Immature natural killer cell (primary cell): ENCODE data around the gene ARHGEF19. TPM values are rescaled to one million over a fixed set of nuclear protein-coding genes. Genes with fewer than 3 reads are reported as not detected.
"Not testable (repeated sequence)": the region's sequence is repeated elsewhere in the genome, so short reads cannot be mapped to it uniquely, and the experiment has no call there.

Source experiments
- DNase-seq, 3 donors: peaks; one replicate each; pipeline ENCODE4 v3.0.0; 2022; ENCODE audit warnings: mixed read lengths in 1 of 3
- H3K27ac Mint-ChIP-seq, 6 donors: one replicate each; pipeline ENCODE4 v1.8.0; 2020; ENCODE audit warnings: mixed read lengths in 6 of 6, mild to moderate bottlenecking in 5 of 6, inconsistent platforms in 4 of 6, moderate library complexity in 3 of 6
- H3K27me3 Mint-ChIP-seq, 3 donors: one replicate each; pipeline ENCODE4 v1.8.0; 2020 to 2021; ENCODE audit warnings: low read depth in 3 of 3, mild to moderate bottlenecking in 3 of 3, mixed read lengths in 3 of 3, moderate library complexity in 3 of 3, inconsistent platforms in 1 of 3
- H3K36me3 Mint-ChIP-seq, 3 donors: one replicate each; pipeline ENCODE4 v1.8.0; 2020; ENCODE audit warnings: mixed read lengths in 3 of 3, inconsistent platforms in 2 of 3, mild to moderate bottlenecking in 2 of 3
- H3K4me1 Mint-ChIP-seq, 2 donors: one replicate each; pipeline ENCODE4 v1.8.0; 2020; ENCODE audit warnings: inconsistent platforms in 2 of 2, mild to moderate bottlenecking in 2 of 2, mixed read lengths in 2 of 2, moderate library complexity in 1 of 2
- H3K4me3 Mint-ChIP-seq, 5 donors: one replicate each; pipeline ENCODE4 v1.8.0; 2020; ENCODE audit warnings: mild to moderate bottlenecking in 5 of 5, mixed read lengths in 5 of 5, inconsistent platforms in 3 of 5, moderate library complexity in 3 of 5
- H3K9me3 Mint-ChIP-seq, 6 donors: one replicate each; pipeline ENCODE4 v1.8.0; 2020; ENCODE audit warnings: mild to moderate bottlenecking in 6 of 6, mixed read lengths in 6 of 6, inconsistent platforms in 4 of 6, moderate library complexity in 3 of 6
- polyA plus RNA-seq, 3 donors: library from polyadenylated mRNA; unstranded; fragments of 300-500 nt; fragmentation: Illumina TruSeq; gene quantifications; one replicate each; pipeline ENCODE4 v1.2.3, GENCODE V29; 2021

The ARHGEF19 gene
- polyA plus RNA-seq, 3 donors from 2014 or later: 6.1 to 14.3 (median 14.0) TPM

DNA sequence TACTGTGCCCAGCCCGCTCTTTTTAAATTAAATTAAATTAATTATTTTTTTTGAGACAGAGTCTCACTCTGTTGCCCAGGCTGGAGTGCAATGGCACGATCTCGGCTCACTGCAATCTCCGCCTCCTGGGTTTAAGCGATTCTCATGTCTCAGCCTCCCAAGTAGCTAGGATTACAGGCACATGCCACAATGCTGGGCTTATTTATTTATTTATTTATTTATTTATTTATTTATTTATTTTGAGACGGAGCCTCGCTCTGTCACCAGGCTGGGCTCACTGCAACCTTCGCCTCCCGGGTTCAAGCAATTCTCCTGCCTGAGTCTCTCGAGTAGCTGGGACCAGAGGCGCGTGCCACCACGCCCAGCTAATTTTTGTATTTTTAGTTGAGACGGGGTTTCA lies 10.3 kb upstream of the ARHGEF19 start:
- not testable (repeated sequence) for H3K4me1 Mint-ChIP-seq, H3K4me3 Mint-ChIP-seq, DNase-seq, H3K9me3 Mint-ChIP-seq, H3K27ac Mint-ChIP-seq, H3K36me3 Mint-ChIP-seq
- H3K27me3 Mint-ChIP-seq: peaks cover 8 to 11% (median 9%) of the 10 kb centered on the region in 3 donors

DNA sequence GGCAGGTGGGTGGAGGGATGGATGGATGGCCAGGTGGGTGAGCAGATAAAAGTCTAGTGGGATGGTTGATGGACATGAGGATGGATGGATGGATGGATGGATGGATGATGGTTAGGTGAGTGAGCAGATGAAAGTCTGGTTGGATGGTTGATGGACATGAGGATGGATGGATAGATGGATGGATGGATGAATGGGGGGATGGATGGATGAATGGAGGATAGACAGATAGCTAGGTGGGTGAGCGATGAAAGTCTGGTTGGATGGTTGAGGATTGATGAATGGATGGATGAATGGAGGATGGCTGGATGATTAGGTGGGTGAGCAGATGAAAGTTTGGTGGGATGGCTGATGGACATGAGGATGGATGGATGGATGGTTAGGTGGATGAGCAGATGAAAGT lies 9.0 kb upstream of the ARHGEF19 start:
- peaks cover 0 to 4% (median 0%) of the 10 kb centered on the region in 3 donors for H3K36me3 Mint-ChIP-seq
- H3K27ac Mint-ChIP-seq: no peak overlapping the region
- no peak overlapping the region for H3K4me3 Mint-ChIP-seq
- DNase-seq: no peak
- peaks cover 7 to 18% of the 10 kb centered on the region in 2 donors for H3K4me1 Mint-ChIP-seq
- H3K27me3 Mint-ChIP-seq: peaks cover 1 to 9% (median 6%) of the 10 kb centered on the region in 3 donors
- H3K9me3 Mint-ChIP-seq: peaks cover 0 to 2% (median 0%) of the 10 kb centered on the region in 6 donors

DNA sequence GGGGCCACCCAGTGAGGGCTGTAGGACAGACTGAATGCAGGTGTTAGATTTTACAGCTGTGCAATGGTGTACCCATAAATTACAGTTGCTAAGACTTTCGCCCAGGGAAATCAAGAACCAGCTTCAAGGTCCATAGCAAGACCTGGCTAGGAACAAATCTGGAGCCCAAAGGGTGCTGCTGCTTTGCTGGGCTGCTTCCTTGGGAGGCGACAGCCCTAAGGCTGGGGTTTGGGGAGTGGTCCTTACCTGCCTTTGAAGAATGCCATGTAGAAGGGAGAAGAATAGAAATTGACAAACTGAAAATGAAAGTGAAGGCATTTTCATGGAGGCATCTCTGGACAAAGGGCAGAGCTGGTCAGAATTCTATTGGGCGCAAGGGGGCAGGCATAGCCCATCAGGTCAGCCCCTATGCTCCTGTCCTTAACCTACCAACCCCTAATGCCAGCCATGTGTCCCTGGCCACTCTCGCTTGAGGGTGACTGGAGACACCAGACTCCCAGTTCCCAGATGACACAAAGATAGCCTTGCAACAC lies 7.6 kb upstream of the ARHGEF19 start:
- no peak overlapping the region for H3K4me3 Mint-ChIP-seq
- H3K9me3 Mint-ChIP-seq: peaks cover 0 to 2% (median 0%) of the 10 kb centered on the region in 6 donors
- H3K27me3 Mint-ChIP-seq: peaks cover 0 to 6% (median 5%) of the 10 kb centered on the region in 3 donors
- peaks cover 0 to 4% (median 0%) of the 10 kb centered on the region in 3 donors for H3K36me3 Mint-ChIP-seq
- DNase-seq: no peak
- H3K27ac Mint-ChIP-seq: peak overlapping the region in 1 of 6 donors; percentile 35
- H3K4me1 Mint-ChIP-seq: peaks cover 17 to 27% of the 10 kb centered on the region in 2 donors

DNA sequence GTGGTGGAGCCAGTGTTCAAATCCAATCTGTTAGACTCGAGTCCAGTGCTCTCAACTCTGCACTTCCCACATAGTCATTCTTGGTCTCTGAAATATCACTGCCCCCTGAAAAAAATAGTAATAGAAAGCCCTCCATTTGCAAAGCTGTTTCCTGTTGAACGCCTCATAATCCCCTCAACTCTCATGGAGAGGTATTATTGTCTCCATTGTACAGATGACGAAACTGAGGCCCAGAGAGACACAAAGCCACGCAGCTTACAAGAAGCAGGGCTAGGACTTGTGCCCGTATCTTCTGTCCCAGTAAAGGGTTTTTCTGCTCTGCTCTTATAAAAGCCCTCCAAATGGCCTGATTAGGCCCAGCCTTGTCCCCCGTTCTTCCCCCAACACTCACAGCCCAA lies 6.2 kb upstream of the ARHGEF19 start:
- Mint-ChIP-seq H3K36me3 (peaks cover 0 to under 1% (median 0%) of the 10 kb centered on the region in 3 donors), H3K9me3 (no peaks in the 10 kb centered on the region), H3K4me1 (peaks cover 17 to 27% of the 10 kb centered on the region in 2 donors), H3K27me3 (no peaks in the 10 kb centered on the region), H3K27ac (peak overlapping the region in 4 of 6 donors; percentile 6 to 74 (median 40)), H3K4me3 (peak overlapping the region in 4 of 5 donors; percentile 13 to 46 (median 38))
- no peak for DNase-seq

DNA sequence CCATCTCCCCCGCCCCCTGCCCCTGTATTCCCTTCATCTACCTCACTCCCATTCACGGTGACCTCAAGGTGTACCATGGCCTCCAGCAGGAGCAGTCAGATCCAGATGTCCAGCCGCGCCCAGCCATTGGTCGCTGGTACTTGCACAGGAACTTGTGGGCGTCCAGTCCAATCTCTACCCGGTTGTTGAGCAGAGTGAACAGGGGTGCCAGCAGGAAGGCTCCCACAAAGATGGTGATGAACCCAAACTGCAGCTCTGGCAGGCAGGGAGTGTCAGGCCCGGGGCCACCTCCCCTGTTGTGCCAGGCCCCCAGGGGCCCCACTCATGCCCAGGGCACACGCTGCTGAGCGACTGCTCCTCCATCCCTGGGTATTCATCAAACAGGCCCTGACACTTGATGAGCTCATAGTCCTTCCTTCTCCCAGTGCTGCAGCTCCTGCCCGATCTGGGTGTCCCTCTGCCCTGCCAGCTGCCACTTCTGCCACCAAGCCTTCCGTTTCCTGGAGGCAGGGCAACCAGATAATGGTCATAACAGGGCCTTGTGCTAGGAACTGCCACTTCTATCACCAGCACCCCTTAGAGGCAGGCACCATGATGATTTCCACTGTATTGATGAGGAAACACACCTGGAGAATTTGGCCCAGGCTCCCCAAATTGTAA lies 5.7 kb upstream of the ARHGEF19 start:
- Mint-ChIP-seq H3K4me1 (peaks cover 17 to 27% of the 10 kb centered on the region in 2 donors), H3K36me3 (no peaks in the 10 kb centered on the region), H3K27ac (peak overlapping the region in 5 of 6 donors; percentile 6 to 84 (median 51))

DNA sequence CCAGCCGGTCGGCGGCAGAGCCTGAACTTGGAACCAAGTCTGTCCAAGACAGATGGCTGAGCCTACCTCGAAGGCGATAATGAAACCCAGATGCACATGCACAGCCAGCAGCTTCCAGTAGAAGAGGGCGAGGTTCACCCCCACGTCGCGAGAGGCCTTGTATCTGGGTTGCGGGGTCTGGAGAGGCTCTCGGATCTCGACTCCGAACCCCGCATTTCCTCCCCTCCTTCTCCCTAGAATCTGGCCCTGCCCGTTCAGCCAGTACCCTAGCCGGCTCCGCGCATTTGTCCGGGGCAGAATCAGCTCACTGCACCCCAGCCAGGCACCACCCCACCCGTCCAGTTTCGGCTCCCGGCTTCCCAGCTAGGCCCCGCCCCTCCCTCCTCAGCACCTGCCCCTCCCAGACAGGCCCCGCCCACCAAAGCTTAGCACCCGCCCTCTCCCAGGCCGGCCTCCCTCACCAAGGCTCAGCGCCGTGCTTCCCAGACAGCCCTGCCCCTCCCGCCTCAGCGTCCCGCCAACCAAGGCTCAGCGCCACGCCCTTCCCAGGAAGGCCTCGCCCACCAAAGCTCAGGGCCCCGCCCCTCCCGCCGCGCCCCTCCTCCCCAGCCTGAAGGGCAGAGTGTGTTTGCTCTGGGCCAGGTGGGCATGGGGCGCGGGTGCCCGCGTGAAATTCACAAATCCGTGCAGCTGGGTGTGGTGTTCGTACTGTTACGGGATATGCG lies 4.8 kb upstream of the ARHGEF19 start:
- H3K9me3 Mint-ChIP-seq: no peaks in the 10 kb centered on the region
- peaks cover 17 to 27% of the 10 kb centered on the region in 2 donors for H3K4me1 Mint-ChIP-seq
- peak overlapping the region; percentile 87 to 90 (median 89) for H3K4me3 Mint-ChIP-seq
- peak; percentile 85 to 88 (median 87) for DNase-seq
- no peaks in the 10 kb centered on the region for H3K36me3 Mint-ChIP-seq
- no peaks in the 10 kb centered on the region for H3K27me3 Mint-ChIP-seq
- H3K27ac Mint-ChIP-seq: peak overlapping the region in 5 of 6 donors; percentile 75 to 89 (median 81)

More for the DNA sequence above, 5.7 kb upstream of the ARHGEF19 start:
- Mint-ChIP-seq H3K9me3 (no peaks in the 10 kb centered on the region), H3K4me3 (peak overlapping the region; percentile 33 to 90 (median 87)), H3K27me3 (no peaks in the 10 kb centered on the region)
- DNase-seq: no peak

DNA sequence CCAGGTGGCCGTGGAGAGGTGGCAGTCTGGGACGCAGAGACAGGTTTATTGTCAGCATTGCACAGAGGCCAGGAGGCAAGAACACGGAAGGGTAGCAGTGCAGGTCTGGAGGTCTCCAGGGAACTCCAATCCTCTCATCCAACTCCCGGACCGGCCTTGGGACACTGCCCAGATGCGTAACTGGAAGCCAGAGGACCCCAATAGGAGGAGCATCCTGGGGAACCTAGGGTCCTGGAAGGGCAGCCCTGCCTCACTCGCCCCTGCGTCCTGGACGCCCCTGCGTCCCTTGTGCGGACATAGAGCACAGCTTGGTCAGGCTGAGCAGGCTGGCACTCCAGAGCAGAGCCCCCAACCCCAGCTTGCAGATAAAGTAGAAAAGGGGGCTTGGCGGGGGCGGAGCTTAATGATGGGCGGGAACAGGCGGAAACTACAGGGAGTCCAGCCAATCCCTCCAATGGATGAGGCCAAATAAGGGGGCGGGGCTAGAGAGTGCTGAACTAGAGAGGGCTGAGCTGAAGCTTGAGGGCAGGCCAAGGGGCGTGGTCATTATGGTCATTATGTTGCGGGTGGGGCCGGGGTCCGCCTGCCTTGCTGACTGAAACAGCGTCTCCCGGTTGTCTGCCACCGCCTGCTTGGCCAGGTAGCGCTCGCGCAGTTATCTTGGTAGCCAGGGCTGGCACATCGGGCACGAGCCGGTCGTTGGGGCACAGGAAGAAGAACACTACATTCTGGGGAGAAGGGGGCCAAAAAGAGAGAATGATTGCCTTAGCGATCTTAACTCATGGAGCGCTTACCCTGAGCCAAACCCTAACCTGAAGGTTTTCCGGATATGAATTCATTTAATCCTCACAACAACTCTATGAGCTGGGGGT lies 3.7 kb upstream of the ARHGEF19 start:
- peak; percentile 50 to 69 (median 65) for DNase-seq
- Mint-ChIP-seq H3K36me3 (no peaks in the 10 kb centered on the region), H3K27me3 (no peaks in the 10 kb centered on the region), H3K4me1 (peaks cover 17 to 27% of the 10 kb centered on the region in 2 donors), H3K27ac (peak overlapping the region in 4 of 6 donors; percentile 46 to 81 (median 76)), H3K4me3 (peak overlapping the region; percentile 87 to 90 (median 89)), H3K9me3 (no peaks in the 10 kb centered on the region)

DNA sequence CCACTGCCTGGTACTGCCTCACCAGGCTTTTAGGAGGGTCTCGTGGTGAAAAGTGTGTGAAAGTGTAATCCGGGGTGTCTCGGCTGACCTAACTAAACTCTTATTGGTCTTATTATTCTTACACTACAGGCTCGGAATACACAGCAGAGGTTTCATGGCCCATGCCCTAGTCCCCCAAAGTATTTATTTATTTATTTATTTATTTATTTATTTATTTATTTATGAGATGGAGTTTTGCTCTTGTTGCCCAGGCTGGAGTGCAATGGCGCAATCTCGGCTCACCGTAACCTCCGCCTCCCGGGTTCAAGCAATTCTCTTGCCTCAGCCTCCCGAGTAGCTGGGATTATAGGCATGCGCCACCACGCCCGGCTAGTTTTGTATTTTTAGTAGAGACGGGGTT lies 2.8 kb upstream of the ARHGEF19 start:
- not testable (repeated sequence) for H3K27me3 Mint-ChIP-seq, H3K9me3 Mint-ChIP-seq, H3K4me3 Mint-ChIP-seq, H3K36me3 Mint-ChIP-seq, H3K27ac Mint-ChIP-seq, DNase-seq
- peaks cover 17 to 27% of the 10 kb centered on the region in 2 donors for H3K4me1 Mint-ChIP-seq

DNA sequence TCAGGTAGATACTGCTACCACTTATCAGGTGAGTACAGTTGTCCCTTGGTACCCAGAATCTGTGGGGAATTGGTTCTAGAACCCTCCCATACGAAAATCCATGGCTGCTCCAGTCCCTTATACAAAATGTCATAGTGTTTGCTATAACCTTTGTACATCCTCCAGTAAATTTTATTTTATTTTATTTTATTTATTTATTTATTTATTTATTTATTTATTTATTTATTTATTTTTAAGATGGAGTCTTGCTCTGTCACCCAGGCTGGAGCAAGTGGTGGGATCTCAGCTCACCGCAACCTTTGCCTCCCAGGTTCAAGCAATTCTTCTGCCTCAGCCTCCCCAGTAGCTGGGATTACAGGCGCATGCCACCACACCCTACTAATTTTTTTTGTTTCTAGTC lies 1.1 kb upstream of the ARHGEF19 start:
- not testable (repeated sequence) for H3K4me3 Mint-ChIP-seq, H3K36me3 Mint-ChIP-seq, H3K27me3 Mint-ChIP-seq, H3K9me3 Mint-ChIP-seq, H3K27ac Mint-ChIP-seq, DNase-seq
- H3K4me1 Mint-ChIP-seq: peaks cover 17 to 24% of the 10 kb centered on the region in 2 donors

DNA sequence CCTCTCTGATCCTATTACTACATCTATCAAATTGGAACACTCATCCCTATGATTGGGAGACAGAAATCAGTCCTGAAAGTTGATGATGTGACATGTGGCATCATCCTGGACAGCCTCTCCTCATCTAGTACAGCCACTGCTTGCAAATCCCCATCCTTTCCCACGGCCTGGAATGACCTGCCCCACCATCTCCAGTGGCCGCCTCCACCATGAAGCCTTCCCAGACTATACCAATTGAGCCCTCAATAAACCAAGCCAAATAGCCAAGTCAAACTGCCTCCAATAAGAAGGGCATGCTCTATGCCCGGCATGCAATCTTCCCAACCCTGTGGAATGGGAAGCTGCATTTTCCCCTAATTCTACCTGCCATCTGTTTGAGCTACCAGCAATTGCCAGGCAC lies 561 bp upstream of the ARHGEF19 start:
- Mint-ChIP-seq H3K36me3 (no peaks in the 10 kb centered on the region), H3K27ac (no peak overlapping the region), H3K27me3 (peaks cover 0 to 2% (median 0%) of the 10 kb centered on the region in 3 donors), H3K4me3 (no peak overlapping the region), H3K4me1 (peaks cover 17 to 22% of the 10 kb centered on the region in 2 donors), H3K9me3 (no peaks in the 10 kb centered on the region)
- DNase-seq: no peak

DNA sequence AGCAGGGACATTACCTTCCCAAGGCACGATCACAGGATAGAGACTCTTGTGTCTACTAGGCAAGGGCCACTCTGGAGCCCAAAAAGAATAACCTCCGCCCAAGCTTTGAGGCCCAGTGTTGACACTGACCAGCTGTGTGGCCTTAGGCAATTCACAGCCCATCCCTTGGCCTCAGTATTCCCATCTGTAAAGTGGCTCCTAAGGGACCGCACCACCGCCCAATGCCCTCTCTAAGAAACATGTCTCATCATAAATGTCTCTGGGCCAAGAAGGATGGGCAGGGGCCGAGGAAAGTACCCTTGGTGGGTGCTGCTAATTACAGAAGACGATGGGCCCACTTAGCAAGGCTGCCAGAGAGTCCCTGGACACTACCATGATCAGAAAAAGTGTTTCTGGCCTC lies 628 bp downstream of the ARHGEF19 start:
- peaks cover 14 to 15% of the 10 kb centered on the region in 2 donors for H3K4me1 Mint-ChIP-seq
- no peak overlapping the region for H3K27ac Mint-ChIP-seq
- no peak for DNase-seq
- H3K27me3 Mint-ChIP-seq: peaks cover 0 to 2% (median 2%) of the 10 kb centered on the region in 3 donors
- H3K36me3 Mint-ChIP-seq: no peaks in the 10 kb centered on the region
- H3K4me3 Mint-ChIP-seq: no peak overlapping the region
- no peaks in the 10 kb centered on the region for H3K9me3 Mint-ChIP-seq

DNA sequence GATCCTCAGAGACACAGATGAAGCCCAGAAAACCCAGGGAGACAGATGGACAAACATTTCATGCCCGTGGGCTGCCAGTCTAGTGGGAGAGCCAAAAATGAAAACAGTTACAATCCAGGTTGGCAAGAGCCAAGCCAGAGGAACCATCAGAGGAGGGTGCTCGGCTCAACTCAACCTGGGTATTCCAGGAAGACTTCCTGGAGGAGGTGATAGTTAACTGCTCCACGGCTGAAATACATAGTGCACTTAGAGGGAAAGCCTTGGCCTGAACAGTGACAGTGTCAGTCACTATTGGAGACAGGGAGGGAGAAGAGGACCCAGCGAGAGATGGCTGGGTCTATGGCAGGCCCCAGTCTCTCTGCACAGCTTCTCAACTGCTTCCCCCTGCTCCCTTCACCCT lies 1.9 kb downstream of the ARHGEF19 start:
- Mint-ChIP-seq H3K4me3 (no peak overlapping the region), H3K27me3 (peaks cover 0 to 4% (median 2%) of the 10 kb centered on the region in 3 donors), H3K36me3 (no peaks in the 10 kb centered on the region), H3K9me3 (no peaks in the 10 kb centered on the region), H3K27ac (peak overlapping the region in 1 of 6 donors; percentile 55), H3K4me1 (peaks cover 8 to 9% of the 10 kb centered on the region in 2 donors)
- DNase-seq: no peak

DNA sequence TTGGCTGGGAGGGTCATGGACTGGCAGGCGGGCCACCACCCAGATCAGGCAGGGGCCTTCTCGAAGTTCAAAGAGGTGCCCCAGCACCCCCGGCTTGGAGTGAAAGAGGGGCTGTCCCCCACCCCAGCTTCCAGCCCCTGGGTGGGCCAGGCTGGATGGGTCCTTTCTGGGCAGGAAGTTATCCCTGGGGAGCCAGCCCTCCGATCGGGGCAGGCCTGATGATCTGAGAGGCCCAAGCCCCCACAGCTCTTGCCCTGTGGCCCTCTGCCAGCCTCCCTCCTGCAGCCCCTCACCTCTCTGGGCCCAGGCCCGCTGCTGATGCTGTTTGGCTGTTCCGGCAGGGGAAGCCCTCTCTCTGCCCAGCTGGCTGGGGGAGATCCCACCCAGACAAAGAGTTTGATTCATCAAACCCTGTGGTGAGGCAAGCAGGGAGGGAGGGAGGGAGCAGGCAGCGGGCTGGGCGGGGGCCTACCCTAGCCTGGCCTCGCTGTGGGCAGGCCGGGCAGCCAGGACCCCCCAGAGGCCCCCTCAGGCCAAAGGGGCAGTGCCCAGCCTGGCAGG lies 2.5 kb downstream of the ARHGEF19 start:
- no peaks in the 10 kb centered on the region for H3K9me3 Mint-ChIP-seq
- H3K27me3 Mint-ChIP-seq: peaks cover 0 to 4% (median 2%) of the 10 kb centered on the region in 3 donors
- peak overlapping the region in 1 of 6 donors; percentile 2 for H3K27ac Mint-ChIP-seq
- H3K36me3 Mint-ChIP-seq: no peaks in the 10 kb centered on the region
- peaks cover 7 to 9% of the 10 kb centered on the region in 2 donors for H3K4me1 Mint-ChIP-seq
- DNase-seq: no peak
- no peak overlapping the region for H3K4me3 Mint-ChIP-seq
